ENCODE data around the gene ITPA.

Gene ITPA

GRCh38 chr20:3246682-3247081 is 37.4 kb downstream of the ITPA start:
- no peak for DNase-seq (ENCODE audit: low read depth)

GRCh38 chr20:3247638-3248037 is 38.3 kb downstream of the ITPA start:
- no peak for DNase-seq (ENCODE audit: low read depth)

GRCh38 chr20:3248167-3248992 is 39.1 kb downstream of the ITPA start:
- DNase-seq (ENCODE audit: low read depth): no peak

- no peak for DNase-seq (ENCODE audit: low read depth)
Observed at GRCh38 chr20:3248993-3249347, 39.7 kb downstream of the ITPA start.

- DNase-seq (ENCODE audit: low read depth): no peak
Observed at GRCh38 chr20:3250091-3250504, 40.8 kb downstream of the ITPA start.

GRCh38 chr20:3251806-3252205 is 42.5 kb downstream of the ITPA start:
- DNase-seq (ENCODE audit: low read depth): no peak

GRCh38 chr20:3255728-3256127 is 46.4 kb downstream of the ITPA start:
- DNase-seq (ENCODE audit: low read depth): no peak

GRCh38 chr20:3258429-3258828 is 49.1 kb downstream of the ITPA start:
- no peak for DNase-seq (ENCODE audit: low read depth)

- DNase-seq (ENCODE audit: low read depth): no peak
Observed at GRCh38 chr20:3262566-3262965, 53.3 kb downstream of the ITPA start.

GRCh38 chr20:3270051-3270450 is 60.8 kb downstream of the ITPA start:
- no peak for DNase-seq (ENCODE audit: low read depth)

- no peak for DNase-seq (ENCODE audit: low read depth)
Observed at GRCh38 chr20:3273371-3273770, 64.1 kb downstream of the ITPA start.

Data from activated T-cell treated with anti-CD3 and anti-CD28 coated beads for 24 hours (primary cell).